ENCODE data around the gene TFPT.

DNA sequence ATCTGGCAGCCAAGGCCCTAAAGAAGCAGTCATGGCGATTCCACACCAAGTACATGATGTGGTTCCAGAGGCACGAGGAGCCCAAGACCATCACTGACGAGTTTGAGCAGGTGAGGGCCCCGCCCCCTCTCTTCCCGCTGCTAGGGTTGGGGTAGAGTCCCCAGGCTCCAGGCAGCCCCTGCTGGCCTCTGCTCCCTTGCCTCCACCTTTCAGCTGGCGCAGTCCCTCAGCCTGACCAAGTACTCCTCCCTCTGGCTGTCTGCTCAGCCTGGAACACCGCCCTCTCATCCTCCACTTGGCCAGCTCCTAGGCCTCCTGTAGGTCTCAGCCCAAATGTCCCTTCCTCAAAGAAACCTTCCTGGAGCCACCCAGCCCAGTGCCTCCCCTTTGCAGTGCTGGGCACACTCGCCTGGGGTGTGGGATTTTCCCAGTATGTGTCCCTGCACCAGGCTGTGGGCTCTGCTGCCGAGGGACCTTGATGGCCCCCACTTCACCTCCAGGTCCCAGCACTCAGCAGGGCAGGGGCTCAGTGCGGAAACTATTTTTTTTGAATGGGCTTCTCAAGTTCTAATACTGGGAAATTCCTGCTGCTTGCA is 38.4 kb upstream of the TFPT start:
- no peak for TF ChIP-seq EP300 (IDR thresholded peaks at IDR 0.05)
- no peak for TF ChIP-seq CTCF (IDR thresholded peaks at IDR 0.05)
